GM19035 (cell line): ENCODE results near the gene CTIF.

Experiments
- ATAC-seq: cut with Tn5 transposase; IDR thresholded peaks from one replicate; pipeline ENCODE4 v1.9.1; 2021; ENCODE audit not compliant: unreplicated experiment

CTIF gene

GRCh38 chr18:48794251-48794970 lies 255.6 kb downstream of the CTIF start:
- ATAC-seq: no peak

GRCh38 chr18:48795696-48796095 lies 256.9 kb downstream of the CTIF start:
- no peak for ATAC-seq

- no peak for ATAC-seq
These were observed 257.8 kb downstream of the CTIF start for GRCh38 chr18:48796491-48797205.

- no peak for ATAC-seq
These were observed 259.0 kb downstream of the CTIF start for GRCh38 chr18:48797841-48798255.

GRCh38 chr18:48798334-48799245 lies 259.8 kb downstream of the CTIF start:
- ATAC-seq: no peak

GRCh38 chr18:48799724-48800315 lies 261.0 kb downstream of the CTIF start:
- no peak for ATAC-seq

GRCh38 chr18:48800466-48800865 lies 261.6 kb downstream of the CTIF start:
- ATAC-seq: peak; percentile 5

DNA sequence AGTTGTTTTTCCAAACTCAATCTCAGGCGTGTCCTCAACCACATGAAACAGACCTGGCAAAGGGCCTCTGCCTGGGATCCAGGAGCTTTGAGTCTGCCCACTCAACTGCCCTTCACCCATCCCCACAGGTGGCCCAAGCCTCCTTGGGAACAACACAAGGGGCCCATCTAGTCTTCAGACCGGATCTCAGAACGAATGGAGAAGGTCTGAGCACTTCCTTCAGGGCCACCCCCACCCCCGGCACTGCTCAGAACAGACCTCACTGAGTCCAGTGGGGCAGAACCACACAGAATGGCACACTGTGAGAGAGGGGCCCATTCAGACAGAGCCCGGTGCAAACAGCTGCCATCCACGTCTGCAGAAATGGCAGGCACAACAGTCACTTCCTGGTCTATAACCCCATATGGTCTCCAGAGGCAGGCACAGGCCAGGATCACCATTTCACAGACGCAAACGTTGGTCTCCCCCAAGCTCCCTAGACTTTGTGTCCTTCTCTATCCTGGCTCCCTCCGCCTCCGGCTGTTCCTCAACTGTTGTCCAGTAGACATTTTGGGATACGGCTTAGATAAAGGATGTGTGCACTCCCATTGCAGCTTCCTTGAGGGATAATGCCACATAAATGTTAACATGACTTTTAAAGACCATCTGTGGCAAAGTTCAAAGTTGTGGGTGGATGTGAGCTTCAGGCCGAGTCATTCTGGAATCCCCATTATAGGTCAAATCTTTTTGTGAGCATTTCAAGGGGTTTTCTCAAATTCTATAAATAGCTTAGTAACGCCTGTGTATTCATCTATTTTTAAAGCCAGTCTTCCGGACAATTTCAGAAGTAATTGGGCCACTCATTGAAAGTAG lies 262.3 kb downstream of the CTIF start:
- ATAC-seq: peak; percentile 54

DNA sequence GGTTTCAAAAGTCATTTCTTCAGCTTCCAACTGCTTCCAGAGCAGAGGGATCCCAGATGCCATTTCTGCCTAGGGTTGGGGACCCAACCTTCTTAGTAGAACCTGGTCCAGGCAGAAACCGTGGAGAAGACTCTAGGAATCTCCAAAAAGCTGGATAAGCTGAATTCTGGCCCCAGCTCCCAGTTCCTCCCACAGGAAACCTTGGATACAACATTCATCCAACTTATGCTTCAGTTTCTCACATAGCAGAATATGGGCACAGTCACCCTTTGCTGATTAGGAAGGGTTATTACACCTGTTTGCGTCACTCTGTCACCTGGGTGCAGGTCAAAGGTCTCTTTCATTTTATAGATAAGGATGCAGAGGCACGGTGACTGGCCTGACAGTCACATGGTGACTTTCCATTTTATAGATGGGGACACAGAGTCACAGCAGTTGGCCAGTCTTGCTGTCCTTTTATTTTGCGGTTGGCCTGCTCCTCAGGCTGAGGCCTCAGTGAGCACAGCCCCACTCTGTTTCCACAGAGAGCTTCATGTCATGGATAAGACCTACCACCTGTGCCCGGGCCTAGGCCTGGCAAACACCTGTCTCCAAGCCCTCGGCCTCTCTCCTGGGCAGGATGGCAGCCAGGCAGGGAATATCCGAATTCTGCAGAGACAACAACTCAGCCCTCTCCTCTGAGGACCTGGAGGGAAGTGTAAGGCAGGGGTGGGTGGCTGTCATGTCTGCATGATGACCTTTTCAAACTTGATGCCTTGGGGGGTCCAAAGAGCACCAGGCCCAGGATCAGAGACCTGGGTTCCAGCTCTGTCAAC lies 263.1 kb downstream of the CTIF start:
- no peak for ATAC-seq

DNA sequence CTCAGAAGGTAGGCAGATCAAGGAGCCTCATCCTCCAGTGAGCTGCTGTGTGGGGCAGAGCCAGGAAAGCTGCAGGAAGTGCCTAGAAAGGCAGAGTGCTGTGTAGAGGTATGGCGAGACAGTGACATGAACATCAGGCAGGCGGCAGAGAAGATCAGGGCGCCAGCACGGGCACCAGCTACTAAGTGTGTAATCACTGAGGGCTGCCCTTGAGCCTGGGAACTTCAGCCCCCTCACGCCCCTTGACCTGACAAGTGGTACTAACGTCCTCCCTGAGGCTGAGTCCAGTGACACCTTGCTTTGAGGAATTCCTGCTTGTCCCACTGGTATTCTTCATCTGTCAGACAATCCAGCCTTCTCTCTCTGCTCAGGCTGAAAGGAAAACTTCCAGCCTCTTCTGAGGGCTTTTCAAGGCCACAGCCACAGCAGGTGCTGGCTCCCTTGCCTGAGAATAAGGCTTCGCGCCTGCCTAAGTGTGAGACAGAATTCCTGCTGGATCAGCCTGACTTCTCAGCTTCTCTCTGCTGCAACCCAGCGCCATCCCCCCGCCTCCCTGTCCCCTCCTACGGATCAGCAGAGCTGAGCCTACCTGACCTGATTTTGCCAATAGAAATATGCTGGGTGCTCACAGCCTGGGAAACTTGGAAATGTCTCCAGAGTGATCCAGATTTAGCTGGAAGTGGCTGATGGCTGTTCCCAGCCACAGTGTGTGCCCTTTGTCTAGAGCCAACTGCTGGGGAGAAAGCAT lies 263.9 kb downstream of the CTIF start:
- ATAC-seq: no peak

DNA sequence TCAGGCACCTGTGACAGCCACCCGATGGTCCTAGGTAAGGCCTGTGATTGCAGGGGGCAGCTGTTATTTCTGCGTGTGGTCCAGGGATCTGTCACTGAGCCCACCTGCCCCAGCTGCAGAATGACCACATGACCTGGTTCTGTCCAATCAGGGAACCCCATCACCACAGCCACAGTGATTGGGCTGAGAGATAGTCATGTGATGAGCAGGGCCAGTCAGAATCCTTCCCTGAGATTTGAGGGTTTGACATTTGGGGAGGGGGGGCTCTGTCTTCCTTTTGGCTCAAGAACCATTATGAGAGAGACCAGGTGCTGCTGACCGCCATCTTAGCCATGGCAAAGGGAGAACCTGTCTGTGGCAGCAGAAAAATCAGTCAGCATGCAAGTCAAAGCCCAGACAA lies 264.7 kb downstream of the CTIF start:
- ATAC-seq: no peak

- ATAC-seq: no peak
These were observed 265.4 kb downstream of the CTIF start for GRCh38 chr18:48803951-48804855.

DNA sequence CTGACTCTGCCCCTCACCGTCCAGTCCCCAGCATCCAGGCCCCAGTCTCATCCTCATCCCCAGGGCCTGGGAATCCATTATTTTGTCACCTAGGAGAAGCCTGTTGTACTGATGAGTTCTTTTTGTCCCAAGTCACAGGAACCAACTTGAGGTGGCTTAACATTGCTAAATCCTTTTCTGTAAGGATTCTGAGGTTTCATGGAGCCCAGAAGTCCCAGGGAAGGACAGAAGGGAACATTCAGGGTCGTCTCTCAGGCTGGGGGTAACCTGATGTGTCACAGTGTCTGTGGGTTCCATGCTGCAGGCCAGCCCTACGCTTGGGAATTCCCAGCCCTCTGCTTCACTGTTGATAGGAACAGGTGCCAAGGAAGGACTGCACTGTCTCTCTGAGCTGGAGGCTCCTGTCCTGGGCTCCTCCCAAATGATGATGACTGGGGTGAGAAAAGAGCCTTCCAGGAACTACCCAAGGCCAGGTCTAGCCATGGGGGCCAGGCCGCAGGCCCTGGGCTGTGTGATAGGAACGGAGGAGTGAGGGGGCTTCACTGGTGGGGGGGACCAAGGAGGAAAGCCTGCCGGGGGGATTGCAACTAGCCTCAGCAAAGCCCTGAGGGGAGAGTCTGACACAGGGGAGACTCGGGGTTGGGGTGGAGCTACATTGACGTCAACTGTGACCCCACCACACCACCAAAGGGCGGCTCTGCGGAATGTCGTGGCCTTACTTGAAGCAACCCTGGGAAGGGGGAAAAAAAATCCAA lies 266.2 kb downstream of the CTIF start:
- no peak for ATAC-seq

DNA sequence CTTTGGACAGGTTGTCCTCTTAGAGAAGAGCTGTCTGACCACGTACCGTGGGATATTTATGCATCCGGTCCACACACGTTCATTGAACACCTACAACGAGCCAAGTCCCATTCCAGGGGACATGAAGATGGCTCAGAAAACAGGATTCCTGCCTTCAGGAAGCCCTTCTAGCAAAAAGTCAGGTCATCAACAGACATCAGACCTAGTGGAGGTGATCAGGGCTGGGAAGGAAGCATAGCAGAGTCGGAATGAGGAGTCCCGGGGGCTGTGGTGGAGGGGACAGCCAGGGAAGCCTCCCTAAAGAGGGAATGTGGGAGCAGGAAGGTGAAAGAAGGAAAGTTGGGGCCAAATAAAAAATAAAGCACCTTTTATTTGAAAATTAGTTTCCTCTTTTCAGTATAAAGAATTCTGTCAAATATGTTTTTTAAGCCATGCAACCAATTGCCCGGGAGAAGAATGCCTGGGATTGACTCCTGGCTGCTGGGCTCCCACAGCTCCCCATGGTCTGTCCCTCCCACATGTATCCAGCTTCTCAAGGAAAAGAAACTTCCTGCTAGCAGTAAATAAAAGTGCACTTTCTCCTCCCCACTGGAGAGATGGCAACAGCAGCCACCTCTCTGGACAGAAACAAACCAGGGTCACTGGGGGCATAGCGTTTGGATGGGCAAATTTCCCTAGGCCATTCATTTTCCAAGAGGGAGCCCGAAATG lies 267.1 kb downstream of the CTIF start:
- ATAC-seq: no peak

GRCh38 chr18:48806551-48807261 lies 267.9 kb downstream of the CTIF start:
- no peak for ATAC-seq

DNA sequence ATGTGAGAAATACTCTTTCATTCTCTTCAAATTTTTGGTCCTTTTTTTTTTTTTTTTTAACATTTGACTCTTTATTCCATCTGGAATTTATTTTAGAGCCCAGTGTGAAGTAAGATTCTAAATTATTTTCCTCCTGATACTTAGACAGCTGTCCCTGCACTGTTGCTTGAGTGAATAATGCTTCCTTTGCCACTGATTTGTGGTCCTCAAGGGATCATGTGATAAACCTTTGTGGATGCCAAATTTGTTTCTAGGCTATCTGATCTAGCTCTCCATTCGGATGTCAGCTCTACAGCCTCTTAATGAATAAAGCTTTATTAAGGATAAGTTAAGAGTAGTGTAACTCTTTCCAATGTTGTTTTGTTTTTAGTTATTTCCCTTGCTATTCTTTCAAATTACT lies 269.6 kb downstream of the CTIF start:
- no peak for ATAC-seq
